K562 (cell line): ENCODE data around the gene OTC. TPM values are rescaled to one million over a fixed set of nuclear protein-coding genes. Genes with fewer than 3 reads are reported as not detected.

ENCODE experiments used
- CBX8 ChIP-seq: fragments of 200-600 bp; sonication (generic); IDR thresholded peaks from 2 replicates; pipeline ENCODE4 v1.6.1; 2012; ENCODE audit warnings: borderline replicate concordance, mixed run types, low read depth, mild to moderate bottlenecking, moderate library complexity, mixed read lengths, low read length, control low read depth, inconsistent platforms; ENCODE audit not compliant: poor library complexity, severe bottlenecking; ENCODE audit errors: extremely low read depth
- DMBX1 ChIP-seq: fragments of 250-450 bp; sonication (Bioruptor Pico); IDR thresholded peaks from 2 replicates; pipeline ENCODE4 v1.8.0; 2022; ENCODE audit warnings: inconsistent platforms, mild to moderate bottlenecking, moderate library complexity, borderline replicate concordance
- E2F1 ChIP-seq: sonication (generic); formaldehyde crosslinking; IDR thresholded peaks from 2 replicates; pipeline ENCODE4 v1.8.1; 2023; ENCODE audit warnings: mild to moderate bottlenecking, missing genetic modification reagents, moderate library complexity
- HLTF ChIP-seq: fragments of 450-650 bp; IDR thresholded peaks from 2 replicates; pipeline ENCODE4 v1.6.1; 2016
- MLX ChIP-seq, 2 experiments: fragments of 450-650 bp in 1 of 2; sonication (generic) in 1 of 2; formaldehyde crosslinking; conservative IDR thresholded peaks; 2 replicates each; pipeline versions ENCODE4 v1.4.0 to v1.8.1; 2020 to 2022; ENCODE audit warnings: mild to moderate bottlenecking in 1 of 2, missing genetic modification reagents in 1 of 2
- MYBL2 ChIP-seq, 2 experiments: fragments of 450-650 bp in 1 of 2; sonication (generic) in 1 of 2; formaldehyde crosslinking in 1 of 2; IDR thresholded peaks; 2 replicates each; pipeline versions ENCODE4 v1.6.1 to v1.8.1; 2017 to 2022; ENCODE audit warnings: borderline replicate concordance in 1 of 2, inconsistent platforms in 1 of 2, low read depth in 1 of 2, mild to moderate bottlenecking in 1 of 2, missing genetic modification reagents in 1 of 2, moderate library complexity in 1 of 2
- NCOA1 ChIP-seq: fragments of 450-650 bp; IDR thresholded peaks from 2 replicates; pipeline ENCODE4 v1.6.1; 2016; ENCODE audit warnings: low read depth
- NCOA2 ChIP-seq, 2 experiments: fragments of 450-650 bp; IDR thresholded peaks; 2 replicates each; pipeline ENCODE4 v1.6.1; 2018; ENCODE audit warnings: mild to moderate bottlenecking in 2 of 2, moderate library complexity in 1 of 2; ENCODE audit not compliant: partially characterized antibody in 2 of 2
- NCOA6 ChIP-seq: fragments of 450-650 bp; IDR thresholded peaks from 2 replicates; pipeline ENCODE4 v1.6.1; 2017; ENCODE audit warnings: mild to moderate bottlenecking
- NR2C1 ChIP-seq, 2 experiments: fragments of 450-650 bp; IDR thresholded peaks; 2 replicates each; pipeline ENCODE4 v1.6.1; 2017; ENCODE audit warnings: mild to moderate bottlenecking in 2 of 2, antibody characterized with exemption in 1 of 2, inconsistent platforms in 1 of 2, missing compliant biosample characterization in 1 of 2, missing genetic modification characterization in 1 of 2
- NR2F6 ChIP-seq: fragments of 450-650 bp; formaldehyde crosslinking; IDR thresholded peaks from 2 replicates; pipeline ENCODE4 v1.4.0; 2020; ENCODE audit warnings: mild to moderate bottlenecking
- POLR2AphosphoS5 ChIP-seq: IDR thresholded peaks from 2 replicates; pipeline ENCODE4 v1.6.1; 2011; ENCODE audit warnings: mild to moderate bottlenecking, low read depth, low read length, moderate library complexity; ENCODE audit not compliant: control insufficient read depth, insufficient read depth
- TCFL5 ChIP-seq: fragments of 250-450 bp; sonication (Bioruptor Pico); conservative IDR thresholded peaks from 2 replicates; pipeline ENCODE4 v1.6.1; 2021; ENCODE audit warnings: mild to moderate bottlenecking, moderate library complexity, matching md5 sums
- ZBTB9 ChIP-seq: fragments of 450-650 bp; formaldehyde crosslinking; IDR thresholded peaks from 2 replicates; pipeline ENCODE4 v1.4.0; 2020; ENCODE audit warnings: mild to moderate bottlenecking, moderate library complexity
- ZNF280B ChIP-seq: fragments of 250-450 bp; sonication (Bioruptor Pico); IDR thresholded peaks from 2 replicates; pipeline ENCODE4 v1.5.1; 2021; ENCODE audit warnings: mild to moderate bottlenecking
- polyA plus RNA-seq, 8 experiments: library from polyadenylated mRNA; depleted of rRNA in 4 of 8; stranded (reverse) in 5 of 8; unstranded in 3 of 8; fragments of >200 nt; fragmentation: Nextera tagmentation in 2 of 8; fragmentation: Illumina TruSeq in 1 of 8; extraction: Ambion mirVana in 2 of 8; extraction: Trizol in 1 of 8; gene quantifications; 2 replicates each; pipeline versions ENCODE4 v1.2.1 to v1.2.3, GENCODE V29; 2011 to 2014; ENCODE audit warnings: inconsistent platforms in 1 of 8, missing spikeins in 1 of 8
- total RNA-seq, 7 experiments: library from RNA; depleted of rRNA in 6 of 7; stranded (reverse); fragments of >200 nt in 6 of 7; fragmentation: Illumina TruSeq in 2 of 7; extraction: Trizol in 2 of 7; gene quantifications; 2 replicates each; pipeline versions ENCODE4 v1.2.1 to v1.2.3, GENCODE V29; 2011 to 2021; ENCODE audit warnings: low replicate concordance in 1 of 7

OTC gene
- total and polyA plus RNA-seq, 9 of the 15 experiments (the other 6 are each of a cell fraction or from before 2014, with no cell fraction given): not detected

- TF ChIP-seq DMBX1 (CRISPR knock-in tag) (no peak), CBX8 (no peak), TCFL5 (CRISPR knock-in tag) (no peak), NCOA2 (IDR thresholded peaks at IDR 0.05; ENCODE audit: partially characterized antibody in 2 of 2) (no peak), ZBTB9 (CRISPR knock-in tag) (no peak), MYBL2 (IDR thresholded peaks at IDR 0.05; ENCODE audit: low read depth) (no peak), MYBL2 (CRISPR knock-in tag; IDR thresholded peaks at IDR 0.05; ENCODE audit: borderline replicate concordance) (no peak), MLX (CRISPR knock-in tag; conservative IDR thresholded peaks at IDR 0.05) (no peak), ZNF280B (no peak), POLR2AphosphoS5 (no peak), E2F1 (CRISPR knock-in tag) (no peak), HLTF (no peak), NR2F6 (CRISPR knock-in tag) (no peak), NCOA6 (no peak), NCOA1 (no peak), NR2C1 (IDR thresholded peaks at IDR 0.05) (no peak), NR2C1 (tag; IDR thresholded peaks at IDR 0.05) (no peak)
Observed at GRCh38 chrX:38327007-38327774, 25.2 kb upstream of the OTC start, which contains the start of gene RPGR (continued).
